ENCODE measurements around the gene CYB5A.

Gene CYB5A

GRCh38 chr18:74276609-74277008 is 15.2 kb downstream of the CYB5A start:
- no peak overlapping the region for H3K4me3 ChIP-seq (ENCODE audit: low read depth, low read length)
- no peak for TF ChIP-seq CTCF (IDR thresholded peaks at IDR 0.05; ENCODE audit: low read depth, low read length)

GRCh38 chr18:74275736-74276135 is 16.0 kb downstream of the CYB5A start:
- TF ChIP-seq CTCF (IDR thresholded peaks at IDR 0.05; ENCODE audit: low read depth, low read length): no peak

GRCh38 chr18:74274700-74275099 is 17.1 kb downstream of the CYB5A start:
- no peak for TF ChIP-seq CTCF (IDR thresholded peaks at IDR 0.05; ENCODE audit: low read depth, low read length)
- no peak overlapping the region for H3K4me3 ChIP-seq (ENCODE audit: low read depth, low read length)

More at GRCh38 chr18:74275736-74276135, 16.0 kb downstream of the CYB5A start:
- no peak overlapping the region for H3K4me3 ChIP-seq (ENCODE audit: low read depth, low read length)

- no peak for TF ChIP-seq CTCF (IDR thresholded peaks at IDR 0.05; ENCODE audit: low read depth, low read length)
- no peak overlapping the region for H3K4me3 ChIP-seq (ENCODE audit: low read depth, low read length)
These were observed 18.4 kb downstream of the CYB5A start for GRCh38 chr18:74273394-74273793.

- H3K4me3 ChIP-seq (ENCODE audit: low read depth, low read length): no peak overlapping the region
These were observed 20.1 kb downstream of the CYB5A start for GRCh38 chr18:74271635-74272034.

GRCh38 chr18:74268933-74269620 is 22.7 kb downstream of the CYB5A start:
- TF ChIP-seq CTCF (IDR thresholded peaks at IDR 0.05; ENCODE audit: low read depth, low read length): no peak
- H3K4me3 ChIP-seq (ENCODE audit: low read depth, low read length): no peak overlapping the region

More at GRCh38 chr18:74271635-74272034, 20.1 kb downstream of the CYB5A start:
- no peak for TF ChIP-seq CTCF (IDR thresholded peaks at IDR 0.05; ENCODE audit: low read depth, low read length)

GRCh38 chr18:74268175-74268574 is 23.6 kb downstream of the CYB5A start:
- no peak for TF ChIP-seq CTCF (IDR thresholded peaks at IDR 0.05; ENCODE audit: low read depth, low read length)

More at GRCh38 chr18:74268175-74268574, 23.6 kb downstream of the CYB5A start:
- no peak overlapping the region for H3K4me3 ChIP-seq (ENCODE audit: low read depth, low read length)
